Activated naive CD4-positive, alpha-beta T cell treated with anti-CD3 and anti-CD28 coated beads, Interleukin-2, amount 10 ng/mL, durations not matched to agents 7 days and 5 days (primary cell): ENCODE data around the gene ALOX12B.

Experiments
- CTCF ChIA-PET: fragments of 350-600 bp; sonication (Branson Sonifier 250); formaldehyde crosslinking; loops from one replicate; lab custom pipeline; 2021; ENCODE audit warnings: antibody characterized with exemption; lab: Charles Lee
- DNase-seq: peaks from one replicate; pipeline ENCODE4 v3.0.0-alpha.2; 2020
- H3K27ac Mint-ChIP-seq: one replicate; pipeline ENCODE4 v1.8.0; 2021; ENCODE audit warnings: mild to moderate bottlenecking, moderate library complexity, mixed read lengths
- H3K27me3 Mint-ChIP-seq: one replicate; pipeline ENCODE4 v1.8.0; 2021; ENCODE audit warnings: mild to moderate bottlenecking, mixed read lengths
- H3K36me3 Mint-ChIP-seq: one replicate; pipeline ENCODE4 v1.8.0; 2021; ENCODE audit warnings: mixed read lengths
- H3K4me1 Mint-ChIP-seq: one replicate; pipeline ENCODE4 v1.8.0; 2021; ENCODE audit warnings: mixed read lengths
- H3K4me3 Mint-ChIP-seq: one replicate; pipeline ENCODE4 v1.8.0; 2021; ENCODE audit warnings: mild to moderate bottlenecking, moderate library complexity, mixed read lengths
- H3K9me3 Mint-ChIP-seq: one replicate; pipeline ENCODE4 v1.8.0; 2021; ENCODE audit warnings: mixed read lengths

The ALOX12B gene

DNA sequence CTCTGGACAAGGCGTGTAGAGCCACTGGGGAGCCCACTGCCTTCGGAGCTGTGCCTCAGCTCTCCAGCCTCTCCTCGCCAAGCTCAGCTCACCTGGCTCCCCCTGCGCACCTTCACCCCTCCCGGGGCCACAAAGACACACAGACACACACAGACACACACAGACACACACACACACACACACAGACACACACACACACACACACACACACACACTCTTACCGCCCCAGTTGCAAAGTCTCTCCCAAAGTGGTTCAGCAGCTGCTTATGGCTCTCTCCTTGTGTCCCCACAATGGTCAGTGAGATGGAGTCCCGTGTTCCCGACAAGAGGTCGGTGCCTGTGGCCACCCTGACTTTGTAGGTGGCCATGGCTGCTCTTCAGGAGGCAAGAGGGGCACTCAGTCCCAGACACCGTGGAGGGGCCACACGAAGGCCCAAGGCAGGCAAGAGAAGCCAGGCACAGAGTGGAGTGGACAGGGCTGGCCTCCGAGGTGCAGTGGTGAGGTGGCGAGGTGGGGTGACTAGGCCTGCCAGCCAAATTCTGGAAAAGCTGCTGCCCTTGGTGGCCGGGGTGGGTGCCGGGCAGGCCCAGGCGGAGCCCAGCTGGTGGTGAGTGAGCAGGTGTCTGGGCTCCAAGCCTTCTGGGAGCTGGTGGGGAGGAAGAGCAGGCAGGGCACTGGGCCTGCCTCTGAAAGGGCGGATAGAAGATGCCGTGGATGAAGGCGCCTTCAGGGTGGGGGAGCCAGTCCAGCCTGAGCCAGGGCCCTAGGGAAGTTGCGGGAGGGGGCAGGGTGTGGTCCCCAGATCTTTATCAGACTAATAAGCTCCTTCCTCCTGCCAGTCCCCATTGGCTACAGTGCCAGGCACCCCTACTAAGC lies at the start of gene ALOX12B:
TSS of gene ALOX12B (minus strand) at position 642 of the 877 bp plus-strand sequence. CDS start at position 368, 274 bp downstream.
- Mint-ChIP-seq H3K4me3 (no peak within 1 kb of the TSS), H3K9me3 (no peaks in the 10 kb centered on the region), H3K27ac (no peak within 1 kb of the TSS), H3K4me1 (peaks cover 3% of the 10 kb centered on the region), H3K27me3 (peaks cover 66% of the 10 kb centered on the region), H3K36me3 (no peaks in the 10 kb centered on the region)
- CTCF ChIA-PET = interaction anchor here (0.9 to 1.0 kb wide), 3 partner anchors 12 to 32 kb away, joined by 3 to 5 read pairs (median 3); no protein-coding TSS in a partner anchor
- no peak for DNase-seq

DNA sequence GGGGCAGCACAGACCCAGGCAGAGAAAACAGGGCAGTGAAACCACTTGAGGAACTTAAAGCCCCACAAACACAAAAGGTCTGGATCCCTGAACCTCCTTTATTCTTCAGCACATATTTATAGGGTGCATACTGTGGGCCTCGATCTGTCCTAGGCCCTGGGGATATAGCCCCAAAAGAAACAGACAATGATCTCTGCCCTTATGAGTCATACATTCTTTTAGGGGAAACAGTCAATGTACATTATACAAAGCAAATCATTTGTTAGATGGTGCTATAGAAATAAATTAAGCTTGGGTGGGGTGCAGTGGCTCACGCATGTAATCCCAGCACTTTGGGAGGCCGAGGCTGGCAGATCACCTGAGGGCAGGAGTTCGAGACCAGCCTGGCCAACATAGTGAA lies 46.4 kb upstream of the ALOX12B start:
- Mint-ChIP-seq H3K36me3 (no peaks in the 10 kb centered on the region), H3K27ac (no peak overlapping the region), H3K4me1 (peaks cover 3% of the 10 kb centered on the region), H3K4me3 (no peak overlapping the region), H3K27me3 (peaks cover 50% of the 10 kb centered on the region), H3K9me3 (no peaks in the 10 kb centered on the region)
- DNase-seq = no peak
- CTCF ChIA-PET = interaction anchor here (0.9 to 1.7 kb wide), 2 partner anchors 23 to 55 kb away, joined by 3 read pairs; no protein-coding TSS in a partner anchor

DNA sequence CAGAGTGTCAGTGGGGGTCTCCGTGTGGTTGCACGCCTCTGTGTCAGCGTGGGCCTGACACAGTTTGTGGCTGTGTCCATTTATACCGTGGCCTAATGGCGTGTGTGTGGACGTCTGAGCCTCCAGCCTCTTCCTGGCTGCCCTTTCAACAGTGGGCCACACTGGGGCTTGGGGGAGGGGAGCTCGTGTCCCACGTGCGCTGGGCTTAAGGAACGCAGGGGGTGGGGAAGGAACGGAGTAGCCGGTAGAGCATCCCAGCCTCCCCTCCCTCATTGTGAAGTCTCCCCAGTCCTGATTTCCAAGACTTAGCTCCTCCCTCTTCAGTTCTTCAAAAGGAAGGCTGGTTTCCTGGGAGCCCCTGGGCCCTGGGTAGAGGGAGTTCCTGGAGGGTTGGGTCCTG lies 45.9 kb upstream of the ALOX12B start:
- Mint-ChIP-seq H3K4me3 (no peak overlapping the region), H3K9me3 (no peaks in the 10 kb centered on the region), H3K4me1 (peaks cover 3% of the 10 kb centered on the region), H3K36me3 (no peaks in the 10 kb centered on the region), H3K27me3 (peaks cover 55% of the 10 kb centered on the region), H3K27ac (no peak overlapping the region)
- DNase-seq = no peak
- CTCF ChIA-PET = interaction anchor here (0.9 kb wide), 1 partner anchor 23 kb away, joined by 3 read pairs; no protein-coding TSS in a partner anchor

DNA sequence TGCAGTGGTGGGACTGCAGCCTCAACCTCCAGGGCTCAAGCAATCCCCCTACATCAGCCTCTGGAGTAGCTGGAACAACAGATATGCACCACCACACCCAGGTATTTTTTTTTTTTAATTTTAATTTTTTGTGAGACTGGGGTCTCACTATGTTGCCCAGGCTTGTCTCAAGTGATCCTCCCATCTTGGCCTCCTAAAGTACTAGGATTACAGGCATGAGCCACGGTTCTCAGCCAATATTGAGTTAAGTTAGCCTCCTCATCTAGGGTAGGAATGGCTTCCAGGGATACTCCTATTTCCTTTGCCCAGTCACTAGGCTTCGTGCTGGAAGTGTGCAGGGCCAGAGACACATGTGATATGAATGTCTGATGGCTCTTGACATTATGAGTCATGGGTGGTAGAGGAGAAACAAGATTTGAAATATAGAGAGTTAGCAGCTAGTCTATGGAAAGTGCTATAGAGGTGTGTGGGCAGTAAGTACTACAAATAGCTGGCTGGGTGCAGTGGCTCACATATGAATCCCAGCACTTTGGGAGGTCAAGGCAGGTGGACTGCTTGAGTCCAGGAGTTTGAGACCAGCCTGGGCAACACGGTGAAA lies 44.4 kb upstream of the ALOX12B start:
- DNase-seq = no peak
- Mint-ChIP-seq H3K27ac (no peak overlapping the region), H3K4me3 (no peak overlapping the region), H3K4me1 (peaks cover 9% of the 10 kb centered on the region), H3K9me3 (no peaks in the 10 kb centered on the region), H3K36me3 (no peaks in the 10 kb centered on the region), H3K27me3 (peaks cover 67% of the 10 kb centered on the region)
- CTCF ChIA-PET = interaction anchor here (0.6 to 1.2 kb wide), 3 partner anchors 13 to 32 kb away, joined by 3 to 6 read pairs (median 3); no protein-coding TSS in a partner anchor

DNA sequence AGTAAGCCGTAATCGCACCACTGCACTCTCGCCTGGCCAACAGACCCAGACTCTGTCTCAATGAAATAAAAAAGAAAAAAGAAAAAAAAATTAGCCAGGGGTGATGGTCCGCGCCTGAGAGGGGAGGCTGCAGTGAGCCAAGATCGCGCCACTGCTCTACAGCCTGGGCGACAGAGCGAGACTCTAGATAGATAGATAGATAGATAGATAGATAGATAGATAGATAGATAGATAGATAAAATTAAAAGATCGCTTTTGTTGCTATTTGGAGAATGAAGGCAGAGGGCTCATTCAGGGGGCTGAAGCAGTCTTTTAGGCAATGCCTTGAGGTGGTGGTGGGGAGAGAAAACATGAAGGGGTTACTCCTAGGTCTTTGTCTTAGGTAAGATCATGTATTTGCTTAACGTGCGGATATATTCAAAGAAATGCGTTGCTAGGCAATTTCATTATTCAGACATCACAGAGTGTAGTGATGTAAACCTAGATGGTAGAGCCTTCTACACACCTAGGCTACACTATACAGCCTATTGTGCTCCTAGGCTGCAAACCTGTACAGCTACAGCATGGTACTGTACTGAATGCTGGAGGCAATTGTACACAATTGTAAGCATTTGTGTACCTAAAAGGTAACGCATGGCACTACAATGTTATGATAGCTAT lies 40.7 kb upstream of the ALOX12B start:
- Mint-ChIP-seq H3K27ac (no peak overlapping the region), H3K4me3 (no peak overlapping the region), H3K27me3 (peaks cover 78% of the 10 kb centered on the region), H3K36me3 (peaks cover 2% of the 10 kb centered on the region), H3K4me1 (peaks cover 39% of the 10 kb centered on the region), H3K9me3 (no peaks in the 10 kb centered on the region)
- DNase-seq = no peak
- CTCF ChIA-PET = interaction anchor here (1.5 to 2.5 kb wide), 3 partner anchors 10 to 68 kb away, joined by 3 to 15 read pairs (median 7); partner anchors contain the start of gene ALOXE3

DNA sequence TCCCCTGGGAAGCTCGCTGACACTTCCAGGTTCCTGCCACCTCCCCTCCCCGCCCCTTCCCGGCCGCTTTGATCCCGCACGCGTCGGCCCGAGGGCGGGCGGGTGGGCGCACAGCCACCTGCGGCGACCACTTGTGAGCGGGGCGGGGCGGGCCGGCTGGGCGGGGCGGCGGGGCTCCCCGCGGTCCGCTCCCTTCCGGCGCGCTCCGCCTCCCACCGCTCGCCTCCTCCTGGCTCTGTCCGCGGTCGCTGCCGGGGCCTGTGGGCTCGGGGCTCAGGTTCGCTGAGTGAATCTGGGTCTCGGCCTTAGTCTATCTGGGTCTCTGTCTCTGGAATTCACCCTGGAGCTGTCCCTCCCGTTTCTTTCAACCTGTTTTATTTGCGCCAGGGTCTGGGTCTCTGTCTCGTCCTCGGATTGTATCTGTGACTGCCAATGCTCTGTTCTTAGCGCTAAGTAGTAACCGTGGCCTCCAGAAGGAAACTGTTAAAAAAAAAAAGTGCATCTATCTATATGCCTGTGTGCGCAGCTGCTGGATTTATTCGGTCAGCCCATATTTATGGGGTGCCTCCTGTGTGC lies 39.1 kb upstream of the ALOX12B start:
- Mint-ChIP-seq H3K27ac (peak overlapping the region; percentile 84), H3K9me3 (no peaks in the 10 kb centered on the region), H3K36me3 (peaks cover 2% of the 10 kb centered on the region), H3K27me3 (peaks cover 86% of the 10 kb centered on the region), H3K4me1 (peaks cover 52% of the 10 kb centered on the region), H3K4me3 (peak overlapping the region; percentile 93)
- DNase-seq = peak; percentile 65
- CTCF ChIA-PET = interaction anchor here (0.7 to 2.5 kb wide), 5 partner anchors 8 to 117 kb away, joined by 3 to 15 read pairs (median 4); partner anchors contain the start of gene ALOXE3

DNA sequence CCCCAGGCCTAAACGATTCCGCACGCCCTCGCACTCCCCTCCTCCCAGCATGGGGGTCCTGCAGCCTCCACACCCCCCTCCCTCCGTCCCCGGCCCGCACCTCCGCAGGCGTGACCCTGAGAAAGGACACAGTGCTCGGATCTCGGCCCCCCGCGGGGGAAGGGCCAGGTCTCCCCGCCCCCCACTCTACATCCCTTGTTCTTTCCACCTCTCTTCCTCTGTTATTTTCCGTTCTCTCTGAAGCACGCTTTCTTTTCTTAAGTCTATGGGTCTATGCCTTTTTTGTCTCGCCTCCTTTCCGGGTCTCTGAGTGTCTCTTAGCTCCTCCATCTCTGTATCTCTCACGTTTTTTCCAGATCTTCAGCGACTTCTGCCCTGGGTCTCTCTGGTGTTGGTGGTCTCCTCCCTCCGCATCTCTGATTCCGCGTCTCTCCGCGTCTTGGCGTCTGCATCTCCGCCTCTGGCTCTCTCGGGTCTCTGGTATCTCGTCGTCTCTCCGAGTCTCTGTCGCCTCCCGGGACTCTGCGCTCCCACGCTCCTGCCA lies 38.5 kb upstream of the ALOX12B start:
- H3K27ac Mint-ChIP-seq = peak overlapping the region; percentile 84
- H3K4me1 Mint-ChIP-seq = peaks cover 54% of the 10 kb centered on the region
- peak overlapping the region; percentile 93 for H3K4me3 Mint-ChIP-seq
- no peaks in the 10 kb centered on the region for H3K9me3 Mint-ChIP-seq
- H3K36me3 Mint-ChIP-seq = peaks cover 2% of the 10 kb centered on the region
- peaks cover 87% of the 10 kb centered on the region for H3K27me3 Mint-ChIP-seq
- DNase-seq = no peak
- CTCF ChIA-PET = interaction anchor here (0.7 to 2.5 kb wide), 2 partner anchors 9 to 12 kb away, joined by 4 to 15 read pairs; no protein-coding TSS in a partner anchor

DNA sequence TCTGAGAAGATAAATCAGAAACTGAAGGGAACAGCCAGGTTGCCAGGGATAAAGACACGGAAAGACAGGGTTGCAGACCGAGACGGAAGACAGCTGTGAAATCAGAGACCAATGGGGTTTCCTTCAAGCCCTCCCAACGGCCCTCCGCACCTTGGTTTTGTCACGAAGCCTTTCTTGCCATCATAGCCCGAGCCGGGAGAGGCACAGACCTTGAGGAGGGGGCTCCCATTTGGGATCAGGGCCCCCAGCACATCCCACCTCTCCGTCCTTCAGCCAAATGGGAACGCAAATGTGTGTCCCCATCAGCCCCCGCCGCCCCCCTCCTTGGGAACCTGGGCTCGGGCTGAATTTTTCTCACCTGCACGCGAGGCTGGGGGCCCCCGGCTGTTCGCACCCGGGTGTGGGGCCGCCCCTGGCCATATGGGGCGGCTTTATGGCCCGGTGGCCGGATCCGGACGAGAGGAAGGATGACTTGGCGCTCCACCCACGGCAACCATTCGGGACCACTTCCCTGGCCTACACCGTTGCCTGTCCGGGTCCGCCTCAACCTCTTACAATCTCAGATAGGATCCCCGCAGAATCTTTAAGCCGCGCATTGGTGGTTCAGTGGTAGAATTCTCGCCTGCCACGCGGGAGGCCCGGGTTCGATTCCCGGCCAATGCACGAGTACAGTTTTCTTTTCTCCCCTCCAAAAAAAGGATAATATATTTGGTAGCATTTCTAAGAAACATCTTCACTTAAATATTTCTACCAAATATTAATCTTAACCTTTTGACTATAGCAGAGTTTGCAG lies 37.8 kb upstream of the ALOX12B start:
- peaks cover 2% of the 10 kb centered on the region for H3K36me3 Mint-ChIP-seq
- peak overlapping the region; percentile 93 for H3K4me3 Mint-ChIP-seq
- DNase-seq = peak; percentile 83
- CTCF ChIA-PET = interaction anchor here (0.6 to 2.5 kb wide), 6 partner anchors 13 to 170 kb away, joined by 3 to 15 read pairs (median 4); partner anchors contain the start of gene SLC25A35
- peaks cover 61% of the 10 kb centered on the region for H3K4me1 Mint-ChIP-seq
- peak overlapping the region; percentile 84 for H3K27ac Mint-ChIP-seq
- peaks cover 92% of the 10 kb centered on the region for H3K27me3 Mint-ChIP-seq
- no peaks in the 10 kb centered on the region for H3K9me3 Mint-ChIP-seq

DNA sequence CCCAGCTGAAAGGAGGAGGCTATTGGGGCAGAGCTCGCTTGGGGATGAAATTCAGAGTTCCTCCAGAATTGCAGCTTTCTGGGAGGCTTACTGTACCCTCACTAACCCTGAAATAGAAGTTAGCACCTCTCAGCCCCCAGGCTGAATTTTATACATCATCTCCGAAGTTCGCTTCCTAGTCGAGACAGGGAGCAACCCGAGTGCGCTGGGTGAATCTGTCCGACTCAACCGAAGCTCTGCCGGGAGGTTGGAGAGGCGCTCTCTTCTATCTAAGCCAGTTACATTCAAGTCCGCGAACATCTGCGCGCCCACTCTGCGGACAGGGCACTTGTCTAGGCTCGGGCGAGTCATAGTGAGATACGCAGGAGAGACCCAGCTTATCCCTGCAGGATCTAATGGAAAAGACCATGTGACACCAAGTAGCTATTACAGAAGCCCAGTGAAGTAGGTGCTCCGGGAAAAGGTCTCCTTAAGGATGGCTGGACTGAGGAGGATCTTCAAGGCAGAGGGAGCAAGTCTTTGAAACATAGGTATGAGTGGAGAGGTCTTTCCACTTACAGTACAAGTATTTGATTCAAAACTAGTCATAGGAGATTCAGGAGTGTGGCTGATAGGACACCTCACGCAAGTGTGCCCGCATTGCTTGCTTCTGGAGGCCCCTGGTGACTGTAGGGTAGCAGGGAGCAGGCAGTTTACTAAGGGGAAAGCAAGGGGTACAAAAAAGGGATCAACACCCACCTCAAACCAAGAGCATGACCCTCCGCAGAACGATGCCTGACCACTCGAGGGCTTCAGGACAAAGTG lies 37.0 kb upstream of the ALOX12B start:
- H3K27ac Mint-ChIP-seq = peak overlapping the region; percentile 76

DNA sequence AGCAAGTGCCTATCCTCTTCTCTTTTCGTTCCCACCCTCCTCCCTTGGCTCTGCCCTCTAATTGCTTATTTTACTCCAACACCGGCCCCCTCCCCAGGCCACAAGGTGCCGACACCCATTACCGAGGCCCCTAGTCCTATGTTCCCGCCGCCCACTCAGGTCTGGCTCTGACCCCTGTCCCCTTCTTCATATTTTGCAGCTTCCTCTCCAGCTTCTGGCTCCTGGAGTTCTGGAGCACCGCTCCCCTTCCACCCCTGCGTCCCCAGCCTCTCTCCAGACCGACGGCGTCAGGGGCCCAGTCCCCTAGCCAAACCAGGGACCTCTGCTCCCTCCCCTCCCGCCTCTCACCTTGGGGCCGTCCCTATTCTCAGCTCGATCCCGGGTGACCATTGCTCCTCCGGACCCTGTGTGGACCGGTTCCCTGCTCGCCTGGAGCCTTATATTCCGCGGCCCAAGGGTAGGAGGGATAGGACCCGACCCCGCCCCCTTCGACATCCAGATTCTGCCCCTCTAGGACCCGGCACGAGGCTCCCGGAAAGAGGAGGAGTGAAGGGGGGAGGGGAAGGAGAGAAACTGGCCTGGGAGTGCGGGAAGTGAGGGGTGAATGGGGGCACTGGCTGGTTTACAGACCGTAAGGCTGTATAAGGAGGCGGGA lies 36.3 kb upstream of the ALOX12B start, which contains the start of gene HES7:
TSS of gene HES7 (minus strand) at position 412 of the 655 bp plus-strand sequence. CDS start at position 390, 22 bp downstream.
- peak within 1 kb of the TSS; percentile 76 for H3K27ac Mint-ChIP-seq
- peaks cover 5% of the 10 kb centered on the region for H3K36me3 Mint-ChIP-seq
- CTCF ChIA-PET = interaction anchor here (0.8 to 2.1 kb wide), 8 partner anchors 11 to 438 kb away, joined by 3 to 11 read pairs (median 4); no protein-coding TSS in a partner anchor
- peak within 1 kb of the TSS; percentile 93 for H3K4me3 Mint-ChIP-seq
- H3K27me3 Mint-ChIP-seq = peaks cover 83% of the 10 kb centered on the region
- peaks cover 74% of the 10 kb centered on the region for H3K4me1 Mint-ChIP-seq
- DNase-seq = peak; percentile 36
- H3K9me3 Mint-ChIP-seq = no peaks in the 10 kb centered on the region

More for the DNA sequence above, 37.0 kb upstream of the ALOX12B start:
- H3K4me3 Mint-ChIP-seq = peak overlapping the region; percentile 93
- H3K27me3 Mint-ChIP-seq = peaks cover 87% of the 10 kb centered on the region
- peak; percentile 42 for DNase-seq
- CTCF ChIA-PET = interaction anchor here (0.6 to 1.9 kb wide), 8 partner anchors 11 to 439 kb away, joined by 3 to 8 read pairs (median 4); partner anchors contain the start of gene SLC25A35
- H3K4me1 Mint-ChIP-seq = peaks cover 69% of the 10 kb centered on the region
- H3K36me3 Mint-ChIP-seq = peaks cover 2% of the 10 kb centered on the region
- H3K9me3 Mint-ChIP-seq = no peaks in the 10 kb centered on the region

DNA sequence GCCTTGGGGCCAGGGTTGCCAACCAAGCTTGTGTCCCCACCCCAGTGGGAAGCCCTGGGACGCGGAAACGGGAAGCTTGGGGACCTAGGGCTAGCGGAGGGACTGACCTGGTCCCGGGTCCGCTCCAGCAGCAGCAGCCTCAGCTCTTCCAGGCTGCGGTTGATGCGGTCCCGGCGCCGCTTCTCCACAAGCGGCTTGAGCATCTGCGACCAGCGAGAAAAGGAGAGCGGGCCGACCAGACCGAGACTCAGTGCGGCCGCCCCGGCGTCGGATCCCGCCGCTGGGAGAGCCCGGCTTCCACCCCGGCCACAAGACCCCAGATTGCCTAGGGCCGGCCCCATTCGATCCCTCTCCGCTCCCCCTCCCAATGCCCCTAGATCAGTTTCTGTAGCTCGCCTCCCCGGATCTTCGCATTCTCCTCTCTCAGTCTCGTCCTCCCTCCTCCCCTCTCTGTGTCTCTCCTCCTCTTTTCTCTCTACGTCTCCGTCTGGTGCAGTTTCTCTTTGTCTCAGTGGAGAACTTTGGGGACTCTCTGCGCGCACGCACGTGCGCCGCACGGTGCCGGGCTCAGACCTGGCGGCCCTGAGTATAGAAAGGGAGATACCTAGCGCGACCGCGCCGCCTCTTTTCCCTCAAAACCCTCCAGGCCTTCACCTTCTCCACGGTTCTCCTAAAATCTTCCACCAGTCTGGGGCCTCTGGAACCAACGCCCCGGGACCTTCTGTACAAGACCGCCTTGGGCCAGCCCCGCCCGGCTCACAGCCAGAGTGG lies 35.6 kb upstream of the ALOX12B start:
- CTCF ChIA-PET = interaction anchor here (1.0 to 2.1 kb wide), 7 partner anchors 10 to 178 kb away, joined by 3 to 11 read pairs (median 5); no protein-coding TSS in a partner anchor
- Mint-ChIP-seq H3K9me3 (no peaks in the 10 kb centered on the region), H3K36me3 (peaks cover 6% of the 10 kb centered on the region), H3K4me1 (peaks cover 80% of the 10 kb centered on the region), H3K27ac (no peak overlapping the region), H3K27me3 (peaks cover 83% of the 10 kb centered on the region), H3K4me3 (peak overlapping the region; percentile 78)
- peak; percentile 60 for DNase-seq
